ENCODE data around the gene SEPTIN10. TPM values are rescaled to one million over a fixed set of nuclear protein-coding genes. Genes with fewer than 3 reads are reported as not detected.

The SEPTIN10 gene
- total and polyA plus RNA-seq, 2 of the 8 experiments (the other 6 are each of a cell fraction or from before 2014, with no cell fraction given): 23.7 to 101 TPM

- TF ChIP-seq CHD7 (IDR thresholded peaks at IDR 0.05; ENCODE audit: insufficient replicate concordance, low read length) (no peak), SIN3A (conservative IDR thresholded peaks at IDR 0.05 in 1 of 2, IDR thresholded peaks at IDR 0.05 in 1 of 2; ENCODE audit: low read depth in 1 of 2, low read length in 2 of 2) (no peak)
Measured at GRCh38 chr2:109538546-109538945, 75.2 kb downstream of the SEPTIN10 start (continued).

Measured in H1 (cell line).